NCI-H510A (cell line): Measurements from ENCODE around the gene GDNF.

Experiments used
- DNase-seq: peaks from one replicate; lab custom pipeline; 2025; lab: John Stamatoyannopoulos, UW

GDNF gene

GRCh38 chr5:37846786-37847310 is 7.0 kb upstream of the GDNF start:
- DNase-seq, result no peak

GRCh38 chr5:37844009-37844408 is 4.2 kb upstream of the GDNF start:
- DNase-seq, result no peak

GRCh38 chr5:37842048-37842447 is 2.2 kb upstream of the GDNF start:
- no peak for DNase-seq

GRCh38 chr5:37841203-37841602 is 1.4 kb upstream of the GDNF start:
- no peak for DNase-seq

- no peak for DNase-seq
Observed at GRCh38 chr5:37840053-37841034, 503 bp upstream of the GDNF start.

GRCh38 chr5:37838933-37839341 is 904 bp downstream of the GDNF start:
- no peak for DNase-seq

GRCh38 chr5:37838152-37838932 is 1.5 kb downstream of the GDNF start:
- DNase-seq, result no peak

- DNase-seq, result peak; percentile 37
Observed at GRCh38 chr5:37837414-37838032, 2.3 kb downstream of the GDNF start.

- no peak for DNase-seq
Observed at GRCh38 chr5:37836592-37837413, 3.0 kb downstream of the GDNF start.

- no peak for DNase-seq
Observed at GRCh38 chr5:37836235-37836591, 3.6 kb downstream of the GDNF start.

GRCh38 chr5:37835380-37835973 is 4.4 kb downstream of the GDNF start:
- no peak for DNase-seq

- DNase-seq, result no peak
Observed at GRCh38 chr5:37834542-37835379, 5.1 kb downstream of the GDNF start.

GRCh38 chr5:37833990-37834389 is 5.9 kb downstream of the GDNF start:
- no peak for DNase-seq

GRCh38 chr5:37831821-37832534 is 7.9 kb downstream of the GDNF start:
- no peak for DNase-seq

GRCh38 chr5:37830348-37830747 is 9.5 kb downstream of the GDNF start:
- no peak for DNase-seq

- DNase-seq, result no peak
Observed at GRCh38 chr5:37825334-37825915, 14.4 kb downstream of the GDNF start.

GRCh38 chr5:37823433-37824152 is 16.2 kb downstream of the GDNF start:
- no peak for DNase-seq

GRCh38 chr5:37816883-37817282 is 23.0 kb downstream of the GDNF start:
- no peak for DNase-seq
